Activated CD4-positive, alpha-beta T cell treated with anti-CD3 and anti-CD28 coated beads, Interleukin-2, amount 50 U/mL, for 24 hours (primary cell): ENCODE data around the gene FITM2.

ENCODE experiments used
- DNase-seq, 2 donors: peaks; one replicate each; pipeline ENCODE4 v3.0.0-alpha.2; 2020; ENCODE audit warnings: low read depth in 1 of 2, low spot score in 1 of 2

Gene FITM2

DNA sequence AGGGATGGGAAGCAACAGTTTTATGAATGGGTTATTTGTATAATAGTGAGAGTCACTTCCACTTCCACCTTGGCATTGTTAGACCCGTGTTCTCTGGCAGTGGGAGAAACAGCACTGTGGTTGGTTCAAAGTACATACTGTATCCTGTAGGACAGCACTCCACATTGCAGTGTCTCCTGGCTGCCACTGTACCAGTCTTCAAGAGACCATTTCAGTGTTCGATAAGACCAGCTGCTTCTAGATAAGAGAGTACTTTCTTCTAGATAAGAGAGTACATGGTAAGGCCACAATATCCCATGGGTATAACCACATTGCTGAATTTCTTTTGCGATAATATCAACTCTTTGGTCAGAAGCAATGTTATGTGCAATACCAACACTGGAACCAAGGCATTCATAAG lies 28.8 kb downstream of the FITM2 start:
- DNase-seq = no peak

DNA sequence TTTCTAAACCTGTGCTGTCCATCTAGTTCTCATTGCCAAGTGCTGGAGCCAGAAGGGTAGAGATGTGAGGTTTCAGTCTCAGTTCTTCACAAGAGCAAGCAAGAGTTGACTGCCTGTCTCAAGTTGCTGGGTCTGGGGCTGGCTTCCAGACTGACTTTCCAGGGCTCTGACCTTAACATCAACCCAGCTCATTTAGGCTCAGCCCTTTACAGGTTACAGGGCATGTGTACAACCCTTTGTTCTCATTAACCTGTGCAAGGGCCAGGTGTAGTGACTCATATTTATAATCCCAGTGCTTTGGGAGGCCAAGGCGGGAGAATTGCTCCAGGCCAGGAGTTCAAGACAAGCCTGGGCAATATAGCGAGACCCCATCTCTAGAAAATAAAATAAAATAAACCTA lies 30.6 kb downstream of the FITM2 start:
- no peak for DNase-seq

DNA sequence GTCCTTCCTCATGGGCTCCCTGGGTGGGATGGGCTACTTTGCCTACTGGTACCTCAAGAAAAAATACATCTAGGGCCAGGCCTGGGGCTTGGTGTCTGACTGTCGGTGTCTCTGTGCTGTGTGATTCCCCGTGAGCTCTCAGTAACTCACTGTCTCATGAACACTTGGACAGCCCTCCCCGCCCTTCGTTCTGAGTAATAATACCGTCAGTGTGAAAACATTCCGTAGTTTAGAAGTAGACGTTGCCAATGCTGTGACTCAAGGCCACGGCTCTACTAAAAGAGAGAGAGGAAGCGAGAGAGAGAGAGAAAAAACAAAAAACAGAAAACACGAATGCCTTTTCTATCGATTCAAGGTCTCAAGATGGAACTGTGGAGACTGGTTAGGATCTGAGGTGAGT lies 31.8 kb downstream of the FITM2 start:
- DNase-seq = no peak

DNA sequence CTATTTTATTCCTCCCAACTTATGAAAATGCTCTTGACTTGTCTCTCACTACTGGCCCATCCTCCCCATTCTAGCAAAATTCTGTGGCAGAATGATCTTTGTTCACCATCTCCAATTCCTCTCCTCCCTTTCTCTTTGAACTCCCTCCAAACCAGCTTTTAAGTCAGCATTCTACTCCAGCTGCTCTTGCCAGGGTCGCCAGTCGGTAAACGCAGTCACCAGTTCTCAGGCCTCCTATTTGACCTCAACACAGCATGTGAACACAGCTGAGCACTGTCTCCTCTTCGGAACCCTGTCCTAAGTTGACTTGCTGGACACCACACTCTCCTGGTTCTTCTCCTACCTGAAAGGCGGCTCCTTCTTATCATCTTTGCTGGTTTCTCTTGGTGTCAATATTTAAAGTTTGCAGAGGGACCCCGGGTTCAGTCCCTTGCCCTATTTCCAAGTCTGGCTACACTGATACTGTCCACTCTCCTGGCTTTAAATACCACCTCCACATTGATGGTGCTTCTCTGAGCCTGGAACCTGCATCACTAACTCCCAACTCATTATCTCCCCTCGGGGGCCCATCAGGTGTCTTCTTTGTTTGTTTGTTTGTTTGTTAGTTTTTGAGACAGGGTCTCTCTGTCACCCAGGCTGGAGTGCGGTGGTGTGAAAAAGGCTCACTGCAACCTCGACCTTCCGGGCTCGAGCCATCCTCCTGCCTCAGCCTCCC lies 36.5 kb downstream of the FITM2 start:
- no peak for DNase-seq

DNA sequence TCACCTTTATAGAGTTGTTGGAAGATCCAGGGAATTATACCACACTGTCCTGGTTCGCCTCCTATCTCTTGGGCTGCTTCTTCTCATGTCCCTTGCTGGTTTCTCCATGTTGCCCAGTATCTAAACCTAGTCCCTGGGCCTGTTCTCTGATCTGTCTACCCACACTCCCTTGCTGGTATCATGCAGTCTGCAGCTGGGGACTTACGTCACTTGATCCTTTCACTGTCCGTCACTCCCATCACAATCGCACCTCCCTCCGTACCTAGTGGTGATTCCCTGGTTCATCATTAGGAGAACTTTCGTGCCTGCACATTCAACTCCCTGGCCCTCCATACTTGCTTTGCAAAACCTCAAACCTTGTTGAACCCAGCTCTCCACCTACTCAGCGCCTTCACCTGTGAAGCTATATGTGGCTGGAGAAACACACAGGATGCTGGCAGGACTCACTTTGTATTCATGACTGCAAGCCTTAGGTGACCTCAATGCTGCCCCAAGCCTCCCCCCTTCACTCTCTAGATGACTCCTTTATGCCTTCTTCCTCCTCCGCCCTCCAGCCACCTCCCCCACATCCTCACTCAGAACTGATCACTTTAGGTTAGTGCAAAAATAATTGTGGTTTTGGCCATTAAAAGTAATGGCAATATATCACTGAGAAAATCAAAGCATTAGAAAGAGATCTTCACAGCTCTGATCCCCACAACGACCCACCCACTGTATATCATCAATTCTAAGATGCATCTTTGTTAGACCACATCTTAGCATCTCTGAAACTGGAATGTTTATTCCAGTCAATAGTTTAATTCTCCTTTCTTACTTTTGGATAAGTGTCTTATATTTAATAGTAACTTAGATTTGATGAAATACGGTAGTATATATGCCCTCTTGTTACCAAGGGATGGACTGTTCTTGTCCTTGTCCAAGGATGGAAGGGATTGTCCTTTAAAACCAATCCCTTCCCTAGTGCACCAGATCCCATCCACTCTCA lies 37.5 kb downstream of the FITM2 start:
- DNase-seq = no peak

DNA sequence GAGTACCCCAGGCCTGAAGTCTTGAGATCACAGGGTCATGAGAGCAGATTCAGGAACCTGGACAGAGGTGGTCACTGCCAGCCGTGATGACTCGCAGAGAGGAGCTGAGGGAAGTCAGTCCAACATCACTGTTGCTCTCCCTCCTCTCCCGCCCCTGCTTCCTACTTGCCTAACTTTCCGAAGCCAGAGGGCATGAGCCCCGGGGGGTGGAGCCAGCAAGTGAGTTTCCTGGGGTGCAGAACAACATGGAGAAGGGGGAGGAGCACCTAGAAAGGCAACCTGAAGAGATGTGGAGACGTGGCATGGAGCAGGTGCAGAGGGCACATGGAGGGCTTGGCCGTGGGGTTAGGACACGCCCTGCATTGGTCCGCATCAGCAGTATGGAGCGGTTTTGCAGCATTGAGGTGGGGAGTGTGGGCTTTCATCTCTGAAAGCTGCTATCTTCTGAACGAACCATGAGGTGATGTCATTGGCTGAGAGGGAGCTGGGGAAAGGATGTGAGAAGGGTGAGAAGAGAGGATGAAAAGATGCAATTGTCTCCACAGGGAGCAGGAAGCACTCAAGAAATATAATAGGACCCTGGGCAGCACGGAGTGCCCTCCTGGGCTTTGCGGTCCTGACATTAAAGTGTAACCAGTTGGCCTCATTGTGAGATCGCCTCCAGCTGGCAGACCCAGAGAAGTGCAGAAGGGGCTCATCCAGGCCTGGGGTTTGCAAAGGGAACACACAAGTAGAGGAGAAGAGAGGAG lies 38.9 kb downstream of the FITM2 start:
- no peak for DNase-seq

DNA sequence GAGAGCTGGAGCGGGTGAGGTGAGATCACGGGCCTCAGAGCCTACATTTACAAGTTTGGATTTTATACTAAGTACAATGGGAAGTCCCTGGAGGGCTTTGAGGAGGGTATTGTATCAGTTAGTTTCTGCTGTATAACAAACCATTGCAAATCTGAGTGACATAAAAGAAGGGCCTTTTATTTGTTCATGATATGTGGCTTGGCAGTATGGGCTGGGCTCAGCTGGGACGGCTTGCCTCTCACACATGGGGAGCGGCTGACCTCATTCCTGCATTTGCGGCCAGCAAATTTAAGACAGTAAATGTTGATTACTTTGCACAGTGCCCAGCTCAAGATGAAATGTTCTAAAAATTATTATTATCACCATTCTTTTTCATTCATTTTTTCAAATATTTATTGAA lies 42.2 kb downstream of the FITM2 start:
- DNase-seq = no peak

DNA sequence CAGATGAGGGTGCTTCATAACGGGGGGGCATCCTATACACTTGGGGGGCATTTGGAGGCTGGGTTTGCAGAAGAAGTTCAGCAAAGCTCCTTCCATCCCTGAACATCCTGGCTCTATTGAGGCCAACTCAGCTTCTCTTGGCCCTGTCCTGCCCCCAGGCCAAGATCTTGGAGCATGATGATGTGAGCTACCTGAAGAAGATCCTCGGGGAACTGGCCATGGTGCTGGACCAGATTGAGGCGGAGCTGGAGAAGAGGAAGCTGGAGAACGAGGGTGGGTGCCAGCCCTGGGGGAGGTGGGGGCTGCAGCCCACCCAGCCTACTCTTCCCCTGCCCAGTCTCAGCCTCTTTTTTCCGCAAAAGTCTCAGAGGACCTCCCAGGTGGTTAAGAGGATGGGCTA lies 46.7 kb downstream of the FITM2 start:
- no peak for DNase-seq

DNA sequence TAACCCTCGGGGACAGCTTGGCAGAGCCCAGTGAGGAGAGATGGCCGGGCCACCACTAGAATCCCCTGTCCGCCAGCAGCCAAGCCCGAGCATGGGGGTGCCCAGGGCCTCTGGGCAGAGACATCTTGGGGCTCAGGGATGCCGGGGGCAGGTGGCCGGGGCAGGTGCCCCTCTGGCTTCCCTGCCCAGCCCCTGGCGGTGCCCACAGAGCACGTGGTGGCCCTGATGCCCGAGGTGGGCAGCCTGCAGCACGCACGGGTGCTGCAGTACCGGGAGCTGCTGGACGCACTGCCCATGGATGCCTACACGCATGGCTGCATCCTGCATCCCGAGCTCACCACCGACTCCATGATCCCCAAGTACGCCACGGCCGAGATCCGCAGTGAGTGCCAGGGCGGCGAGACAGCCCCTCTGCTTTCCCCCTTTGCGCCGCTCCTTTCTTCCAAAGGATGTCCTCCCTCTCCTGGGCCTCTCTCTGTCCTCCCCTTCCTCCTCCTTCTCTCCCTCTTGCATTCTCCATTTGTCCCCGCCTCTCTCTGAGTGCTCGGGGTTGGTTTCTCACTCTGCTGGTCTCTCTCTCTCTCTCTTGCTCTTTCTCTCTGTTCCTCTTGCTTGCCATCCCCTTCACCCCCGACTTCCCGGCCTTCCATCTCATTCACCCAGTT lies 52.6 kb downstream of the FITM2 start:
- no peak for DNase-seq

DNA sequence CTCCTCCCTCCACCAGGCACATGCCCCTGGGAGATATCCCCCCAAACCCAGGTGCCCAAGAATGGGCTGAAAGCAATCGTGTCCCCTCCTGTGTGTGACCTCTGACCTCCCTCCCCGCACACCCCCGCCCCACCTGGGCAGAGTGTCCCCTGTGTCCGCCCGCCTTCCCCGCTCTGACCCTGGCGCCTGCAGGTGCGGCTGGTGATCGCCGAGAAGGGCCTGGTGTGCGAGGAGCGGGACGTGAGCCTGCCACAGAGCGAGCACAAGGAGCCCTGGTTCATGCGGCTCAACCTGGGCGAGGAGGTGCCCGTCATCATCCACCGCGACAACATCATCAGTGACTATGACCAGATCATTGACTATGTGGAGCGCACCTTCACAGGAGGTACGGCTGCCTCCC lies 54.0 kb downstream of the FITM2 start:
- no peak for DNase-seq

DNA sequence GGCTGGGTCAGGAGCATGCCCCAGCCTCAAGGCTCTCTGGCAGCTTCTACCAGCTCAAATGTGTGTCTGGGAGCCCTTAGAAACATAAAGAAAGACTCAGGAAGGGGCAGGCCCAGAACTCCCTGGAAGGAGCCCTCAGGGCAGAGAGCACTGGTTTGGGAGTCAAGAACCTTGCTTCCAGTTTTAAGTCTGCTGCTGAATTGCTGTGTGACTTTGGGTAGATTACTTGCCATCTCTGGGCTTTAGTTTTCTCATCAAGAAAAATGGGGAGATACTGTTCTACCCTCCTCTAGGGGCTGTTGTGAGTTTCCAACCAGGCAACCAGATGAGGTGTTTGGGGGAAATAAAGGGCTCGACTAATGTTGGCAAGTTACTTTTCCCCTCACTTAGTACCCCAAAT lies 55.1 kb downstream of the FITM2 start:
- no peak for DNase-seq

DNA sequence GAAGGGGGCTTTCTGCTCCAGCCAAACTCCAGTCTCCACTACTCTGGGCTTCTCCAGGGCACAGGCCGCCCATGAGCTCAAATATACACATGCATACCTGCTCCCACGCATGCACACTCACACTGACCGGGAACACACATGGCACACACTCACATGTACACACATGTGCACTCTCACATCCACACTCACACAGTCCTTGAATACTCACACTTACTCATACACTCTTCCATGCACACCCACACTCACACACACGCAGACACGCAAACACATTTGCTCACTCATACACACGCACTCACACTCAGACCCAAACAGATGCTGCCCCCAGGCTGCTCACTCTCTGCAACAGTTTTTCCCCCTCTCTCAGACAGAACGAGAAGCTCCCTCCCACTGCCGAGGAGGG lies 56.9 kb downstream of the FITM2 start:
- no peak for DNase-seq

DNA sequence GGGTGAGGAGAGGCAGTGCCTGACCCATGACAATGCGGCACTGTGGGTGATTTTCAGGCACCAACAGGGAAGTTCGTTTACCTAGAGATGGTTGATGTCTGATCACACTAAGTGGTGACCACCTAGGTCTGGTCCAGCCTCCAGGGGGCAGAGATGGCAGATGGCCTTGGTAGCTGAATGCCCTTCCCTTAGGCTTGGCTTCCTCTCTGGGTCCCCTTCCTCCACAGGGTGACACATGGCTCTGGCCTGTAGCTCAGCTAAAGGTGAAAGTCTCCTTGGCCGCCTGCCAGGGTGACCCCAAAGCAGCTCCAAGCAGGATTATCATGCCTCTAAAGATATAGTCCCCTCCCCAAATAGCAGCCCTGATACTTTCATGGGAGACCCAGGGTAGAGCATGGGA lies 57.5 kb downstream of the FITM2 start:
- no peak for DNase-seq
